ENCODE results near the gene DNAJC17. TPM values are rescaled to one million over a fixed set of nuclear protein-coding genes. Genes with fewer than 3 reads are reported as not detected.
A peak's percentile ranks its signal among the peaks of the same experiment; 100 is the strongest.

The DNAJC17 gene
- total and polyA plus RNA-seq, 2 experiments from 2014 or later, result 36.5 to 53.9 TPM

DNA sequence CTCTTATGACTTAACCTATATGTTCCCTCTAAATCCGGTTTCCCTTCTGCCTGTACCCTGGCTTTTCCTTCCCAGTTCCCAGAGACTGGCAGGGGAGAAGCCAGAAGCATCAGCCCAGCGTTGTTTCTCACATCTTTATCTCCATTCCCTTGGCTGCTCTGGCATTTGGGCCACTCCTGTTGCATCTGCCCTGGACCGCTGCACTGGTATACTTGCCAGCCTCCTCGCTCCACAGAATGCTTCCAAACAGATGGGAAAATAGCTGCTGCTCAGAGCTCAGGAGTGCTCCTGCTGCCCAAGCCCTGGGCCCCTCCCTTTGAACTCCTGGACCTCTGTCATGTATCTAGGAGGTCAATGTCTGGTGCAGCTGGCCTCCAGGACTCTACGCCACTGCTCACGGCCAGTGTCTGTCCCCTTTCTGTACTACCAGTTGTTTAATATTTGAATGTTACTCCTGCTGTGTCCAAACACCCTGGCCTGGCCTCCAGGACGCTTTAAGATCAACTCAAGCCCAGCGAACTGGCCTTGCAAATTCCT is 43.4 kb upstream of the DNAJC17 start:
- TF ChIP-seq EZH2phosphoT487 (IDR thresholded peaks at IDR 0.05; ENCODE audit: low read depth, severe bottlenecking, unreplicated experiment) (no peak), EZH2 (IDR thresholded peaks at IDR 0.05; ENCODE audit: borderline replicate concordance) (no peak)
- TF ChIP-seq, protein P1, sequence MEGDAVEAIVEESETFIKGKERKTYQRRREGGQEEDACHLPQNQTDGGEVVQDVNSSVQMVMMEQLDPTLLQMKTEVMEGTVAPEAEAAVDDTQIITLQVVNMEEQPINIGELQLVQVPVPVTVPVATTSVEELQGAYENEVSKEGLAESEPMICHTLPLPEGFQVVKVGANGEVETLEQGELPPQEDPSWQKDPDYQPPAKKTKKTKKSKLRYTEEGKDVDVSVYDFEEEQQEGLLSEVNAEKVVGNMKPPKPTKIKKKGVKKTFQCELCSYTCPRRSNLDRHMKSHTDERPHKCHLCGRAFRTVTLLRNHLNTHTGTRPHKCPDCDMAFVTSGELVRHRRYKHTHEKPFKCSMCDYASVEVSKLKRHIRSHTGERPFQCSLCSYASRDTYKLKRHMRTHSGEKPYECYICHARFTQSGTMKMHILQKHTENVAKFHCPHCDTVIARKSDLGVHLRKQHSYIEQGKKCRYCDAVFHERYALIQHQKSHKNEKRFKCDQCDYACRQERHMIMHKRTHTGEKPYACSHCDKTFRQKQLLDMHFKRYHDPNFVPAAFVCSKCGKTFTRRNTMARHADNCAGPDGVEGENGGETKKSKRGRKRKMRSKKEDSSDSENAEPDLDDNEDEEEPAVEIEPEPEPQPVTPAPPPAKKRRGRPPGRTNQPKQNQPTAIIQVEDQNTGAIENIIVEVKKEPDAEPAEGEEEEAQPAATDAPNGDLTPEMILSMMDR (IDR thresholded peaks at IDR 0.05; ENCODE audit: poor library complexity), result no peak
- Histone ChIP-seq H3K4me3 (no peak overlapping the region), H3K27me3 (no peaks in the 10 kb centered on the region), H3K4me2 (no peak overlapping the region), H3K9me2 (replicated peaks; ENCODE audit: insufficient read depth) (no peaks in the 10 kb centered on the region), H3K4me1 (ENCODE audit: insufficient read depth) (peaks cover 13% of the 10 kb centered on the region), H2AFZ (no peak overlapping the region), H4K20me1 (ENCODE audit: insufficient read depth, poor library complexity, severe bottlenecking) (no peaks in the 10 kb centered on the region), H3K79me2 (peaks cover 62% of the 10 kb centered on the region), H3K9me3 (ENCODE audit: low read depth) (no peaks in the 10 kb centered on the region), H3K27ac (no peak overlapping the region), H3K36me3 (replicated peaks; ENCODE audit: insufficient read depth, low read depth) (no peaks in the 10 kb centered on the region)
- DNase-seq (ENCODE audit: low spot score), result peak; percentile 34
- WGBS (ENCODE audit: low lambda C conversion rate, missing lambda C conversion rate), result 93% methylated on average over 8 of the region's 8 CpGs

DNA sequence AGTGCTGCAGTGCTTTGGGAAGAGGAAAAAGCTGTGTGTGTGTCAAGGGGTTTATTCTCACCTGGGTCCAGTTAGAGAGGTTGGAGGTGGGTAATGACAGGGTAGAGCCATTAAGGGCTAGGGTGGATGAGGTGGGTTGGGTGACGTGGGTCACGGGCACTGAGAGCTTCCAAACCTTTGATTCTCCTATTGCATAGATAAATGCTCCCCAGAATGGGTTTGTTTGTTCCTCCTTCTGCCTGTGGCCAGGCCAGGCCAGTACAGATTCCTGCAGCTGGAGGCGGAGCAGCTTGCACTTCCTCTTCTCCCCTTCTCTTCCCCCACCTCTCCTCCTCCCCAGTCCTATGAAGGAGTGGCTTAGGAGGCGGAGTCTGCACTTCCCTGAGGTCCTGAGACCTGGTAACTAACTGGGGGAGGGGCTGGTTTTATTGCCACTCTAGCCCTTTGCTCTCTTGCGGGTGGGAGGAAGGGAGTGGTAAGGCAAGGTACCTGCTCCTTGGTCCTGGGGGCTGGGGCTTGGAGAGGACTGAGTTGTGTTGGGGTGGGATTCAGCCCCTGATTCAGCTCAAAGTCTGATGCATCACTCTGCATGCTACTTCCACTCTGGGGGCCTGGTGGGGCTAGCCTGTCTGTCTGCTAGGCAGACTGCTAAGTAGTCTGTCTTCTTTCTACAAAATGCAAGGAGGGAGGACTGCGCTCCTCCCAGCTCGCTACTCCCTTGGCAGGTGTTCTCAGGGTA is 40.1 kb upstream of the DNAJC17 start:
- 43% methylated on average over 7 of the region's 7 CpGs for WGBS (ENCODE audit: low lambda C conversion rate, missing lambda C conversion rate)
- TF ChIP-seq EZH2phosphoT487 (IDR thresholded peaks at IDR 0.05; ENCODE audit: low read depth, severe bottlenecking, unreplicated experiment) (no peak), EZH2 (IDR thresholded peaks at IDR 0.05; ENCODE audit: borderline replicate concordance) (no peak)
- TF ChIP-seq, protein P1 (IDR thresholded peaks at IDR 0.05; ENCODE audit: poor library complexity), result no peak
- H3K9me2 ChIP-seq (replicated peaks; ENCODE audit: insufficient read depth), result no peaks in the 10 kb centered on the region
- DNase-seq (ENCODE audit: low spot score), result peak; percentile 93
- H4K20me1 ChIP-seq (ENCODE audit: insufficient read depth, poor library complexity, severe bottlenecking), result no peaks in the 10 kb centered on the region
- peaks cover 71% of the 10 kb centered on the region for H3K79me2 ChIP-seq
- no peaks in the 10 kb centered on the region for H3K36me3 ChIP-seq (replicated peaks; ENCODE audit: insufficient read depth, low read depth)
- no peaks in the 10 kb centered on the region for H3K9me3 ChIP-seq (ENCODE audit: low read depth)
- H3K27me3 ChIP-seq, result no peaks in the 10 kb centered on the region
- H3K4me1 ChIP-seq (ENCODE audit: insufficient read depth), result peaks cover 13% of the 10 kb centered on the region
- peak overlapping the region; percentile 97 for H3K27ac ChIP-seq
- peak overlapping the region; percentile 72 for H3K4me2 ChIP-seq
- no peak overlapping the region for H2AFZ ChIP-seq
- no peak overlapping the region for H3K4me3 ChIP-seq

DNA sequence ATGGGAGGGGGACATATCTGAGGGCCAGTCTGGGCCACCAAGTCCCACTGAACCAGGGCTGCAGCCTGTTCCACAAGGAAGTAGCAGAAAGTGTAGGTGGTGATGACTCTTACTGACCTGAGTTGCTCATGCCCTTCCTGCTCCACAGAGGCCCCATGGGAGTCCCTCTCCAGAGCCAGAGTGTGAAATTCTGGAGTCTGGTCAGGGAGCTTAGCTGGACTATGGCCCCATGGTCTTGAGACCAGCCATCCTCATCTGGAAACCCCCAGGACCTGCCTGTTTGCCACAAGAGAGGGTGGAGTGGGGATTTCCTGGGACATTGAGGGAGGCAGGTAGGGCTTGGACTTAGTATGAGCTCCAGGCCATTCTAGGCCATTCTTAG is 39.6 kb upstream of the DNAJC17 start:
- Histone ChIP-seq H3K27me3 (no peaks in the 10 kb centered on the region), H3K9me2 (replicated peaks; ENCODE audit: insufficient read depth) (no peaks in the 10 kb centered on the region), H3K4me2 (peak overlapping the region; percentile 72), H2AFZ (no peak overlapping the region), H4K20me1 (ENCODE audit: insufficient read depth, poor library complexity, severe bottlenecking) (no peaks in the 10 kb centered on the region), H3K36me3 (replicated peaks; ENCODE audit: insufficient read depth, low read depth) (no peaks in the 10 kb centered on the region), H3K27ac (peak overlapping the region; percentile 97), H3K9me3 (ENCODE audit: low read depth) (no peaks in the 10 kb centered on the region), H3K4me1 (ENCODE audit: insufficient read depth) (peaks cover 8% of the 10 kb centered on the region), H3K4me3 (peak overlapping the region; percentile 2), H3K79me2 (peaks cover 71% of the 10 kb centered on the region)
- DNase-seq (ENCODE audit: low spot score), result peak; percentile 65
- TF ChIP-seq, protein P1 (IDR thresholded peaks at IDR 0.05; ENCODE audit: poor library complexity), result no peak
- TF ChIP-seq EZH2phosphoT487 (IDR thresholded peaks at IDR 0.05; ENCODE audit: low read depth, severe bottlenecking, unreplicated experiment) (no peak), EZH2 (IDR thresholded peaks at IDR 0.05; ENCODE audit: borderline replicate concordance) (no peak)

Data from hepatocyte (in vitro differentiated cells).